Activated CD8-positive, alpha-beta T cell treated with anti-CD3 and anti-CD28 coated beads for 36 hours (primary cell): ENCODE results near the gene SPATA1. TPM values are rescaled to one million over a fixed set of nuclear protein-coding genes. Genes with fewer than 3 reads are reported as not detected.

Source experiments
- ATAC-seq: fragments of 200-7000 bp; cut with Tn5 transposase; one replicate; pipeline ENCODE4 v1.10.0; 2021; ENCODE audit warnings: mild to moderate bottlenecking, moderate library complexity
- CTCF ChIA-PET: fragments of 350-600 bp; sonication (Branson Sonifier 250); formaldehyde crosslinking; loops from one replicate; lab custom pipeline; 2021; ENCODE audit warnings: antibody characterized with exemption; lab: Charles Lee
- POLR2A ChIA-PET: fragments of 350-600 bp; sonication (Branson Sonifier 250); formaldehyde crosslinking; loops from one replicate; lab custom pipeline; 2021; ENCODE audit warnings: antibody characterized with exemption; lab: Charles Lee
- DNase-seq: peaks from one replicate; pipeline ENCODE4 v3.0.0-alpha.2; 2020
- H3K27ac Mint-ChIP-seq: one replicate; pipeline ENCODE4 v1.8.0; 2021; ENCODE audit warnings: mild to moderate bottlenecking, mixed read lengths
- H3K27me3 Mint-ChIP-seq: one replicate; pipeline ENCODE4 v1.8.0; 2021; ENCODE audit warnings: mixed read lengths
- H3K36me3 Mint-ChIP-seq: one replicate; pipeline ENCODE4 v1.8.0; 2021; ENCODE audit warnings: low read depth, mixed read lengths
- H3K4me1 Mint-ChIP-seq: one replicate; pipeline ENCODE4 v1.8.0; 2021; ENCODE audit warnings: low read depth, mixed read lengths
- H3K4me3 Mint-ChIP-seq: one replicate; pipeline ENCODE4 v1.8.0; 2021; ENCODE audit warnings: mild to moderate bottlenecking, moderate library complexity, mixed read lengths
- H3K9me3 Mint-ChIP-seq: one replicate; pipeline ENCODE4 v1.8.0; 2021; ENCODE audit warnings: mixed read lengths
- intact Hi-C: fragments of 100-400 bp; cut with micrococcal nuclease; formaldehyde crosslinking; loops from one replicate; pipeline ENCODE4 v1.10.0; 2022
- total RNA-seq, 2 experiments: library from RNA; stranded (reverse); gene quantifications; one replicate each; pipeline ENCODE4 v1.2.3, GENCODE V29; 2021
- TF ChIP-seq, protein P1 (sequence below): fragments of 200-600 bp; IDR thresholded peaks from one replicate; pipeline ENCODE4 v1.8.0; 2022; ENCODE audit warnings: antibody characterized with exemption, mild to moderate bottlenecking

The SPATA1 gene
- total RNA-seq, 2 experiments from 2014 or later = 2.5 to 3.0 TPM

DNA sequence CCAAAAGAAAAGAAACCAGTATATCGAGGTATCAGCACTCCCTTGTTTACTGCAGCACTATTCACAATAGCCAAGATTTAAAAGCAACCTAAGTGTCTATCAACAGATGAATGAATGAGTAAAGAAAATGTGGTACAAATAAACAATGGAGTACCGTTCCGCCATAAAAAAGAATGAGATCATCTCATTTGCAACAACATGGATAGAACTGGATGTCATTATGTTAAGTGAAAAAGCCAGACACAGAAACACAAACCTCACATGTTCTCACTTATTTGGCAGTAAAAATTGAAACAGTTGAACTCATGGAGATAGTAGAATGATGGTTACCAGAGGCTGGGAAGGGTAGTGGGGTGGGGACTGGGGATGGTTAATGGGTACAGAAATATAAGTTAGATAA, 4.5 kb downstream of the SPATA1 start:
- Mint-ChIP-seq H3K4me3 (no peak overlapping the region), H3K27ac (no peak overlapping the region), H3K9me3 (peaks cover 7% of the 10 kb centered on the region), H3K36me3 (peaks cover 13% of the 10 kb centered on the region), H3K4me1 (peaks cover 2% of the 10 kb centered on the region), H3K27me3 (no peaks in the 10 kb centered on the region)
- DNase-seq (no peak), ATAC-seq (no peak)
- ChIA-PET POLR2A (no interaction called here), CTCF (interaction anchor here (1.0 kb wide), 1 partner anchor 30 kb away, joined by 3 read pairs; no protein-coding TSS in a partner anchor)
- intact Hi-C loops = no loop called here
- TF ChIP-seq, protein P1, sequence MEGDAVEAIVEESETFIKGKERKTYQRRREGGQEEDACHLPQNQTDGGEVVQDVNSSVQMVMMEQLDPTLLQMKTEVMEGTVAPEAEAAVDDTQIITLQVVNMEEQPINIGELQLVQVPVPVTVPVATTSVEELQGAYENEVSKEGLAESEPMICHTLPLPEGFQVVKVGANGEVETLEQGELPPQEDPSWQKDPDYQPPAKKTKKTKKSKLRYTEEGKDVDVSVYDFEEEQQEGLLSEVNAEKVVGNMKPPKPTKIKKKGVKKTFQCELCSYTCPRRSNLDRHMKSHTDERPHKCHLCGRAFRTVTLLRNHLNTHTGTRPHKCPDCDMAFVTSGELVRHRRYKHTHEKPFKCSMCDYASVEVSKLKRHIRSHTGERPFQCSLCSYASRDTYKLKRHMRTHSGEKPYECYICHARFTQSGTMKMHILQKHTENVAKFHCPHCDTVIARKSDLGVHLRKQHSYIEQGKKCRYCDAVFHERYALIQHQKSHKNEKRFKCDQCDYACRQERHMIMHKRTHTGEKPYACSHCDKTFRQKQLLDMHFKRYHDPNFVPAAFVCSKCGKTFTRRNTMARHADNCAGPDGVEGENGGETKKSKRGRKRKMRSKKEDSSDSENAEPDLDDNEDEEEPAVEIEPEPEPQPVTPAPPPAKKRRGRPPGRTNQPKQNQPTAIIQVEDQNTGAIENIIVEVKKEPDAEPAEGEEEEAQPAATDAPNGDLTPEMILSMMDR = no peak

DNA sequence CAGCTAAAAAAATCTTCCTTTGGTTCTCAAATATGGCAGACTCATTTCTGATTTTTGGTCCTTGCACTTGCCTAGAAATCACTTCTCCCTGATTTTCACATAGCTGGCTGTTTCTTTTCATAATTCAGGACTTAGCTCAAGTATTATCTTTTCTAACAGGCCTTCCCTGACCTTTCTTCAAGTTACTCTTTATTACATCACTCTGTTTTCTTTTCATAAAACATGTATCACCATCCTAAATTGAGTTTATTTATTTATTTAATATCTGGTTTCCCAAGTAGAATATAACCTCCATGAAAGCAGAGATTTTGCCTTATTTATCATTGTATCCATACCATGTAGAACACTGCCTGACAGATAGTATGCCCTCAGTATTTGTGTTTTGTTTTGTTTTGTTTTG, 18.4 kb downstream of the SPATA1 start:
- Mint-ChIP-seq H3K27me3 (no peaks in the 10 kb centered on the region), H3K36me3 (no peaks in the 10 kb centered on the region), H3K4me1 (peaks cover 3% of the 10 kb centered on the region), H3K9me3 (no peaks in the 10 kb centered on the region), H3K4me3 (no peak overlapping the region), H3K27ac (no peak overlapping the region)
- no peak for ATAC-seq
- DNase-seq = no peak
- POLR2A ChIA-PET = no interaction called here
- CTCF ChIA-PET = interaction anchor here (0.7 kb wide), 1 partner anchor 76 kb away, joined by 3 read pairs; no protein-coding TSS in a partner anchor
- intact Hi-C loops = no loop called here
- TF ChIP-seq, protein P1 = no peak

DNA sequence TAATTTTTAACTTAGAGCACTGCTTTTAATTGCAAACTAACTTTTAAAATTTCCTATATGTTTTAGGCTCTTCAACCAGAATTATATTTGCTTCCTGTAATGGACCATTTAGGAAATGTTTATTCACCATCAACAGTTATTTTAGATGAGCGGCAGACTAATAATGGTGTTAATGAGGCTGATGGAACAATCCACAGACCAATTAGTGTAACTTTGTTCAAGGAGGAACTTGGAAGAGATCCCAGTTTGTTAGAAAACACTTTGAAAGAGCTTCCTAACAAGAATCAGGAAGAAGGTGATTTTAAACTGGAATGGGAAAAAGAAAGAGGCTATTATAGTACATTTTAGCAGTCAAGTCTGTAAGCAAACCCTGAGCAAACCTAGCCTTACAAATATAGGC, 19.6 kb downstream of the SPATA1 start:
- intact Hi-C loops = no loop called here
- no peak for ATAC-seq
- no peak for DNase-seq
- Mint-ChIP-seq H3K27ac (no peak overlapping the region), H3K9me3 (no peaks in the 10 kb centered on the region), H3K27me3 (no peaks in the 10 kb centered on the region), H3K36me3 (peaks cover 1% of the 10 kb centered on the region), H3K4me1 (peaks cover 3% of the 10 kb centered on the region), H3K4me3 (no peak overlapping the region)
- ChIA-PET POLR2A (no interaction called here), CTCF (no interaction called here)
- TF ChIP-seq, protein P1 = no peak

DNA sequence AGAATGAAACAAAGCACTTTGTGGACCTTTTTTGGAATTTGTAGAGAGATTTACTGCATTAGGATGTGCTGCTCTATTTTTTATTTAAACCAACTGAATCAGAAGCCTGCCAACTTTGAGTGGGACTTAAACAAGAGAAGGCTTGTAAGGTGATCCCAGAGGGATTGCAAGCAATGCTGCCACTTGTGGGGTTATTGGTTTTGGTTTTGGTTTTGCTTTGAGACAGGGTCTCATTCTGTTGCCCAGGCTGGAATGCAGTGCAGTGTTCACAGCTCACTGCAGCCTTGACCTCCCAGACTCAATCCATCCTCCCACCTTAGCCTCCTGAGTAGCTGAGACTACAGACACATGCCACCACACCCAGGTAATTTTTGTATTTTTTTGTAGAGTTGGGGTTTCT, 32.4 kb downstream of the SPATA1 start:
- Mint-ChIP-seq H3K27ac (no peak overlapping the region), H3K4me1 (peaks cover 17% of the 10 kb centered on the region), H3K36me3 (peaks cover 3% of the 10 kb centered on the region), H3K4me3 (no peak overlapping the region), H3K9me3 (no peaks in the 10 kb centered on the region), H3K27me3 (no peaks in the 10 kb centered on the region)
- no peak for DNase-seq
- TF ChIP-seq, protein P1 = no peak
- intact Hi-C loops = no loop called here
- ChIA-PET CTCF (no interaction called here), POLR2A (interaction anchor here (0.5 kb wide), 1 partner anchor 9 kb away, joined by 3 read pairs; no protein-coding TSS in a partner anchor)
- no peak for ATAC-seq

DNA sequence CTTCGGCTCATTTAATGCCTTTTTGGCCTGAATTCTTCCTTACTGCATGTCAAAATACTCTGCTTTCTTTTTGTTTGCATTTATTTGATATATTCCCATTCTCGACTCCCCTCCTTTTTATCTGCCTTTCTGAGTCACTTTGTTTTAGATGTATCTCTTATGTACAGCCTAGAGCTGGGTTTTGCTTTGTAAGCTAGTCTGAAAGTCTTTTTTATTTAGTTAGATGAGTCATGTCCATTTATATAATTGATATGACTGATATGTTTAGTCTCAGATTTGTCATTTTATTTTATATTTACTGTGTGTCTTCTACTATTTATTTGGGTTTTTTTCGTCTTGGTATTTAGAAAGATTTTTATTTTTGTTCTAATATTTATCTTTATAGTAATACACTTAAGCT, 33.8 kb downstream of the SPATA1 start:
- ChIA-PET CTCF (no interaction called here), POLR2A (no interaction called here)
- no peaks in the 10 kb centered on the region for H3K9me3 Mint-ChIP-seq
- no peak overlapping the region for H3K4me3 Mint-ChIP-seq
- H3K27me3 Mint-ChIP-seq = no peaks in the 10 kb centered on the region
- intact Hi-C loops = no loop called here
- peaks cover 17% of the 10 kb centered on the region for H3K4me1 Mint-ChIP-seq
- TF ChIP-seq, protein P1 = no peak
- peaks cover 3% of the 10 kb centered on the region for H3K36me3 Mint-ChIP-seq
- no peak for ATAC-seq
- no peak for DNase-seq
- no peak overlapping the region for H3K27ac Mint-ChIP-seq
